Testis (tissue), 3 donors: ENCODE data around the gene CDKN2D. TPM values are rescaled to one million over a fixed set of nuclear protein-coding genes. Genes with fewer than 3 reads are reported as not detected.

ENCODE experiments used
- DNase-seq: peaks from one replicate; pipeline ENCODE4 v3.0.0-alpha.2; 2019
- H3K27ac ChIP-seq, 2 donors: fragments of 200-600 bp; sonication (generic); one replicate each; pipeline ENCODE4 v1.5.1; 2019
- H3K27me3 ChIP-seq: fragments of 200-600 bp; sonication (generic); one replicate; pipeline ENCODE4 v1.5.1; 2019
- H3K36me3 ChIP-seq: fragments of 200-600 bp; sonication (generic); one replicate; pipeline ENCODE4 v1.5.1; 2017; ENCODE audit warnings: low read depth; ENCODE audit errors: missing control alignments
- H3K4me1 ChIP-seq: fragments of 200-600 bp; sonication (generic); one replicate; pipeline ENCODE4 v1.5.1; 2019
- H3K4me3 ChIP-seq, 2 donors: fragments of 200-600 bp; sonication (generic); one replicate each; pipeline ENCODE4 v1.5.1; 2017 to 2019
- H3K9me3 ChIP-seq: fragments of 200-600 bp; sonication (generic); one replicate; pipeline ENCODE4 v1.5.1; 2017
- CTCF ChIP-seq, 3 experiments: fragments of 450-650 bp in 2 of 3; fragments of 200-600 bp in 1 of 3; sonication (generic) in 1 of 3; IDR thresholded peaks; one replicate each; pipeline ENCODE4 v1.5.1; 2016 to 2019; ENCODE audit warnings: antibody characterized with exemption in 3 of 3, mild to moderate bottlenecking in 2 of 3, moderate library complexity in 1 of 3
- POLR2A ChIP-seq: fragments of 450-650 bp; IDR thresholded peaks from one replicate; pipeline ENCODE4 v1.6.1; 2017; ENCODE audit warnings: antibody characterized with exemption, mild to moderate bottlenecking, moderate library complexity
- WGBS, 2 donors: methylation state at CpG; one replicate each; pipeline ENCODE4 v1.1.5; 2018; 5-methylcytosine and 5-hydroxymethylcytosine counted together
- intact Hi-C: fragments of 100-400 bp; cut with DNase I; formaldehyde crosslinking; loops from one replicate; pipeline ENCODE4 v1.15.1; 2023; ENCODE audit warnings: low total_unique reads
- polyA plus RNA-seq: library from polyadenylated mRNA; stranded (reverse); fragments of 350-450 nt; fragmentation: Illumina TruSeq; extraction: RNeasy Lipid Tissue Mini Kit (QIAGEN cat#74804); gene quantifications from one replicate; pipeline ENCODE4 v1.2.3, GENCODE V29; 2014; ENCODE audit warnings: low read depth, low replicate concordance; ENCODE audit not compliant: insufficient read depth
- total RNA-seq, 2 donors: library from RNA; depleted of rRNA; stranded (reverse); fragments of >200 nt; gene quantifications; one replicate each; pipeline ENCODE4 v1.2.3, GENCODE V29; 2016

Gene CDKN2D
- total and polyA plus RNA-seq, 3 donors from 2014 or later = 30.6 to 57.7 (median 37.2) TPM

GRCh38 chr19:10587839-10588150, 19.0 kb upstream of the CDKN2D start:
- H3K4me1 ChIP-seq = peaks cover 4% of the 10 kb centered on the region
- H3K36me3 ChIP-seq = no peaks in the 10 kb centered on the region
- no peak for DNase-seq
- H3K9me3 ChIP-seq = no peaks in the 10 kb centered on the region
- no peak for TF ChIP-seq CTCF (IDR thresholded peaks at IDR 0.05)
- no peak for TF ChIP-seq POLR2A
- WGBS, 2 donors = 56 to 84% methylated on average over 2 of the region's 2 CpGs
- no peak overlapping the region for H3K27ac ChIP-seq
- no peaks in the 10 kb centered on the region for H3K27me3 ChIP-seq
- intact Hi-C loops = no loop called here
- H3K4me3 ChIP-seq = no peak overlapping the region

GRCh38 chr19:10587022-10587838, 18.5 kb upstream of the CDKN2D start, which contains the start of gene AP1M2:
TSS of gene AP1M2 (minus strand) at chr19:10587312. CDS start at chr19:10587231, 81 bp downstream.
- H3K27ac ChIP-seq = no peak within 1 kb of the TSS
- intact Hi-C loops = no loop called here
- H3K27me3 ChIP-seq = no peaks in the 10 kb centered on the region
- TF ChIP-seq CTCF (IDR thresholded peaks at IDR 0.05) (no peak), POLR2A (no peak)
- no peaks in the 10 kb centered on the region for H3K36me3 ChIP-seq
- peak within 1 kb of the TSS in 1 of 2 donors; percentile 39 for H3K4me3 ChIP-seq
- DNase-seq = no peak
- H3K4me1 ChIP-seq = peaks cover 4% of the 10 kb centered on the region
- H3K9me3 ChIP-seq = no peaks in the 10 kb centered on the region
- 13 to 27% methylated on average over 10 to 35 of the region's 35 CpGs for WGBS, 2 donors

GRCh38 chr19:10586396-10586795, 17.6 kb upstream of the CDKN2D start:
- WGBS, 2 donors = 81 to 87% methylated on average over 6 of the region's 6 CpGs
- Histone ChIP-seq H3K4me3 (no peak overlapping the region), H3K27ac (no peak overlapping the region), H3K27me3 (no peaks in the 10 kb centered on the region), H3K36me3 (no peaks in the 10 kb centered on the region), H3K4me1 (peaks cover 4% of the 10 kb centered on the region), H3K9me3 (no peaks in the 10 kb centered on the region)
- DNase-seq = no peak
- no peak for TF ChIP-seq CTCF (IDR thresholded peaks at IDR 0.05)
- no peak for TF ChIP-seq POLR2A
- intact Hi-C loops = no loop called here

GRCh38 chr19:10583036-10583776, 14.4 kb upstream of the CDKN2D start:
- DNase-seq = peak; percentile 63

More at GRCh38 chr19:10583036-10583776, 14.4 kb upstream of the CDKN2D start:
- no peak for TF ChIP-seq POLR2A
- no peak for TF ChIP-seq CTCF (IDR thresholded peaks at IDR 0.05)
- intact Hi-C loops = no loop called here
- WGBS, 2 donors = 76 to 80% methylated on average over 7 to 9 of the region's 9 CpGs
- H3K9me3 ChIP-seq = no peaks in the 10 kb centered on the region
- H3K4me3 ChIP-seq = no peak overlapping the region
- no peak overlapping the region for H3K27ac ChIP-seq
- no peaks in the 10 kb centered on the region for H3K36me3 ChIP-seq
- H3K4me1 ChIP-seq = peaks cover 4% of the 10 kb centered on the region
- H3K27me3 ChIP-seq = no peaks in the 10 kb centered on the region
